ENCODE results near the gene FCF1.

The FCF1 gene

DNA sequence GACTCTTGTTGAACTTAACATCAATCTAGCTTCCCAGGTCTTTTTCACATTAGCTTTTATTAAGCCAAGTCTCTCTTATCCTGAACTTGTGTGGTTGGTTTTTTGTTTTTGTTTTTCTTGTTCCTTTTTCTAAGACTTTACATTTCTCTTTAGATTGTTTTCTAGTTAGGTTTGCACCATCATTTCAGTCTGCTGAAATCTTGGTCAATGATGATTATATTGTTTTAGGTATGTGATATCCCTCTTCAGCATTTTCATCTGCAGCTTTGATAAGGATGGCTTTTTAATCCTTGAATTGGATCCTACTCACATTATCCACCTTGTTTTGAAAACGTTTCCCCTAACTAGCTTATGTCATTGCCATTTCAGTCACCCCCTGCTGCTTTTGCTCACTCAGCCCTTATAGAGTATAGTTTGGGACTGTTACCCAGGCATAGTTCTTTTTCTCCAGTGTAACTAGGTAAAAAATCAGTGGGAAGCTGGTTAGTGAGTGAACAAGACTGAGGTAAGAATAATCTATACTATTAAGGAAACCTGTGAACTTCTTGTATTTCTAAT lies 72.2 kb downstream of the FCF1 start (continued):
- TF ChIP-seq, protein P1, sequence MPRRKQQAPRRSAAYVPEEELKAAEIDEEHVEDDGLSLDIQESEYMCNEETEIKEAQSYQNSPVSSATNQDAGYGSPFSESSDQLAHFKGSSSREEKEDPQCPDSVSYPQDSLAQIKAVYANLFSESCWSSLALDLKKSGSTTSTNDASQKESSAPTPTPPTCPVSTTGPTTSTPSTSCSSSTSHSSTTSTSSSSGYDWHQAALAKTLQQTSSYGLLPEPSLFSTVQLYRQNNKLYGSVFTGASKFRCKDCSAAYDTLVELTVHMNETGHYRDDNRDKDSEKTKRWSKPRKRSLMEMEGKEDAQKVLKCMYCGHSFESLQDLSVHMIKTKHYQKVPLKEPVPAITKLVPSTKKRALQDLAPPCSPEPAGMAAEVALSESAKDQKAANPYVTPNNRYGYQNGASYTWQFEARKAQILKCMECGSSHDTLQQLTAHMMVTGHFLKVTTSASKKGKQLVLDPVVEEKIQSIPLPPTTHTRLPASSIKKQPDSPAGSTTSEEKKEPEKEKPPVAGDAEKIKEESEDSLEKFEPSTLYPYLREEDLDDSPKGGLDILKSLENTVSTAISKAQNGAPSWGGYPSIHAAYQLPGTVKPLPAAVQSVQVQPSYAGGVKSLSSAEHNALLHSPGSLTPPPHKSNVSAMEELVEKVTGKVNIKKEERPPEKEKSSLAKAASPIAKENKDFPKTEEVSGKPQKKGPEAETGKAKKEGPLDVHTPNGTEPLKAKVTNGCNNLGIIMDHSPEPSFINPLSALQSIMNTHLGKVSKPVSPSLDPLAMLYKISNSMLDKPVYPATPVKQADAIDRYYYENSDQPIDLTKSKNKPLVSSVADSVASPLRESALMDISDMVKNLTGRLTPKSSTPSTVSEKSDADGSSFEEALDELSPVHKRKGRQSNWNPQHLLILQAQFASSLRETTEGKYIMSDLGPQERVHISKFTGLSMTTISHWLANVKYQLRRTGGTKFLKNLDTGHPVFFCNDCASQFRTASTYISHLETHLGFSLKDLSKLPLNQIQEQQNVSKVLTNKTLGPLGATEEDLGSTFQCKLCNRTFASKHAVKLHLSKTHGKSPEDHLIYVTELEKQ (tag by site-specific recombination; IDR thresholded peaks at IDR 0.05; ENCODE audit: borderline replicate concordance), result no peak
- peak; percentile 24; the same call in 1 of the 2 replicates for TF ChIP-seq ZNF366 (tag by site-specific recombination; conservative IDR thresholded peaks at IDR 0.05)
- peak; percentile 63 for TF ChIP-seq ZNF629 (tag by site-specific recombination; IDR thresholded peaks at IDR 0.05)
- no peak for TF ChIP-seq ZNF155 (tag by site-specific recombination; IDR thresholded peaks at IDR 0.05)
- TF ChIP-seq, protein P2, sequence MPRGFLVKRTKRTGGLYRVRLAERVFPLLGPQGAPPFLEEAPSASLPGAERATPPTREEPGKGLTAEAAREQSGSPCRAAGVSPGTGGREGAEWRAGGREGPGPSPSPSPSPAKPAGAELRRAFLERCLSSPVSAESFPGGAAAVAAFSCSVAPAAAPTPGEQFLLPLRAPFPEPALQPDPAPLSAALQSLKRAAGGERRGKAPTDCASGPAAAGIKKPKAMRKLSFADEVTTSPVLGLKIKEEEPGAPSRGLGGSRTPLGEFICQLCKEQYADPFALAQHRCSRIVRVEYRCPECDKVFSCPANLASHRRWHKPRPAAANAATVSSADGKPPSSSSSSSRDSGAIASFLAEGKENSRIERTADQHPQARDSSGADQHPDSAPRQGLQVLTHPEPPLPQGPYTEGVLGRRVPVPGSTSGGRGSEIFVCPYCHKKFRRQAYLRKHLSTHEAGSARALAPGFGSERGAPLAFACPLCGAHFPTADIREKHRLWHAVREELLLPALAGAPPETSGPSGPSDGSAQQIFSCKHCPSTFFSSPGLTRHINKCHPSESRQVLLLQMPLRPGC (tag by site-specific recombination; IDR thresholded peaks at IDR 0.05), result peak; percentile 69; the same call in 1 of the 2 replicates
- TF ChIP-seq, protein P3, sequence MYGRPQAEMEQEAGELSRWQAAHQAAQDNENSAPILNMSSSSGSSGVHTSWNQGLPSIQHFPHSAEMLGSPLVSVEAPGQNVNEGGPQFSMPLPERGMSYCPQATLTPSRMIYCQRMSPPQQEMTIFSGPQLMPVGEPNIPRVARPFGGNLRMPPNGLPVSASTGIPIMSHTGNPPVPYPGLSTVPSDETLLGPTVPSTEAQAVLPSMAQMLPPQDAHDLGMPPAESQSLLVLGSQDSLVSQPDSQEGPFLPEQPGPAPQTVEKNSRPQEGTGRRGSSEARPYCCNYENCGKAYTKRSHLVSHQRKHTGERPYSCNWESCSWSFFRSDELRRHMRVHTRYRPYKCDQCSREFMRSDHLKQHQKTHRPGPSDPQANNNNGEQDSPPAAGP (tag by site-specific recombination; IDR thresholded peaks at IDR 0.05), result no peak
- TF ChIP-seq, protein P4, sequence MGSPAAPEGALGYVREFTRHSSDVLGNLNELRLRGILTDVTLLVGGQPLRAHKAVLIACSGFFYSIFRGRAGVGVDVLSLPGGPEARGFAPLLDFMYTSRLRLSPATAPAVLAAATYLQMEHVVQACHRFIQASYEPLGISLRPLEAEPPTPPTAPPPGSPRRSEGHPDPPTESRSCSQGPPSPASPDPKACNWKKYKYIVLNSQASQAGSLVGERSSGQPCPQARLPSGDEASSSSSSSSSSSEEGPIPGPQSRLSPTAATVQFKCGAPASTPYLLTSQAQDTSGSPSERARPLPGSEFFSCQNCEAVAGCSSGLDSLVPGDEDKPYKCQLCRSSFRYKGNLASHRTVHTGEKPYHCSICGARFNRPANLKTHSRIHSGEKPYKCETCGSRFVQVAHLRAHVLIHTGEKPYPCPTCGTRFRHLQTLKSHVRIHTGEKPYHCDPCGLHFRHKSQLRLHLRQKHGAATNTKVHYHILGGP (tag by site-specific recombination; IDR thresholded peaks at IDR 0.05), result no peak
- TF ChIP-seq ZNF707 (tag by site-specific recombination; IDR thresholded peaks at IDR 0.05), result no peak
- TF ChIP-seq, protein P5, sequence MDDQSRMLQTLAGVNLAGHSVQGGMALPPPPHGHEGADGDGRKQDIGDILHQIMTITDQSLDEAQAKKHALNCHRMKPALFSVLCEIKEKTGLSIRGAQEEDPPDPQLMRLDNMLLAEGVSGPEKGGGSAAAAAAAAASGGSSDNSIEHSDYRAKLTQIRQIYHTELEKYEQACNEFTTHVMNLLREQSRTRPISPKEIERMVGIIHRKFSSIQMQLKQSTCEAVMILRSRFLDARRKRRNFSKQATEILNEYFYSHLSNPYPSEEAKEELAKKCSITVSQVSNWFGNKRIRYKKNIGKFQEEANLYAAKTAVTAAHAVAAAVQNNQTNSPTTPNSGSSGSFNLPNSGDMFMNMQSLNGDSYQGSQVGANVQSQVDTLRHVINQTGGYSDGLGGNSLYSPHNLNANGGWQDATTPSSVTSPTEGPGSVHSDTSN (CRISPR knock-in tag; IDR thresholded peaks at IDR 0.05), result no peak
- TF ChIP-seq OVOL3 (tag by site-specific recombination; IDR thresholded peaks at IDR 0.05), result peak; percentile 28; the same call in 1 of the 2 replicates
- no peak for TF ChIP-seq ZNF76 (tag by site-specific recombination; IDR thresholded peaks at IDR 0.05; ENCODE audit: borderline replicate concordance, low read depth)
- no peak for TF ChIP-seq ZNF16 (tag by site-specific recombination; IDR thresholded peaks at IDR 0.05; ENCODE audit: low read depth)
- TF ChIP-seq KLF16 (tag by site-specific recombination; IDR thresholded peaks at IDR 0.05), result no peak
- peak; percentile 54; the same call in 1 of the 2 replicates for TF ChIP-seq ZNF600 (tag by site-specific recombination; IDR thresholded peaks at IDR 0.05)
- no peak for TF ChIP-seq ZNF19 (tag by site-specific recombination; IDR thresholded peaks at IDR 0.05; ENCODE audit: low read depth)
- no peak for TF ChIP-seq ZNF112 (tag by site-specific recombination; IDR thresholded peaks at IDR 0.05)
- TF ChIP-seq ZEB2 (tag by site-specific recombination; IDR thresholded peaks at IDR 0.05), result peak; percentile 34; the same call in 1 of the 2 replicates
- TF ChIP-seq ZNF10 (tag by site-specific recombination; IDR thresholded peaks at IDR 0.05), result 0 out of 2 replicates have a peak, but pooled peaks have one; percentile 21
- TF ChIP-seq ZBTB8A (tag by site-specific recombination; IDR thresholded peaks at IDR 0.05), result no peak
- no peak for TF ChIP-seq ZNF274 (IDR thresholded peaks at IDR 0.05; ENCODE audit: low read length)
- TF ChIP-seq ZNF274 (tag by site-specific recombination; IDR thresholded peaks at IDR 0.05; ENCODE audit: borderline replicate concordance), result no peak
- TF ChIP-seq, protein P6, sequence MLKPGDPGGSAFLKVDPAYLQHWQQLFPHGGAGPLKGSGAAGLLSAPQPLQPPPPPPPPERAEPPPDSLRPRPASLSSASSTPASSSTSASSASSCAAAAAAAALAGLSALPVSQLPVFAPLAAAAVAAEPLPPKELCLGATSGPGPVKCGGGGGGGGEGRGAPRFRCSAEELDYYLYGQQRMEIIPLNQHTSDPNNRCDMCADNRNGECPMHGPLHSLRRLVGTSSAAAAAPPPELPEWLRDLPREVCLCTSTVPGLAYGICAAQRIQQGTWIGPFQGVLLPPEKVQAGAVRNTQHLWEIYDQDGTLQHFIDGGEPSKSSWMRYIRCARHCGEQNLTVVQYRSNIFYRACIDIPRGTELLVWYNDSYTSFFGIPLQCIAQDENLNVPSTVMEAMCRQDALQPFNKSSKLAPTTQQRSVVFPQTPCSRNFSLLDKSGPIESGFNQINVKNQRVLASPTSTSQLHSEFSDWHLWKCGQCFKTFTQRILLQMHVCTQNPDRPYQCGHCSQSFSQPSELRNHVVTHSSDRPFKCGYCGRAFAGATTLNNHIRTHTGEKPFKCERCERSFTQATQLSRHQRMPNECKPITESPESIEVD (tag by site-specific recombination; IDR thresholded peaks at IDR 0.05), result peak; percentile 34; the same call in 1 of the 2 replicates
- TF ChIP-seq SP7 (tag by site-specific recombination; IDR thresholded peaks at IDR 0.05), result no peak
- 0 out of 2 replicates have a peak, but pooled peaks have one; percentile 41 for TF ChIP-seq GLIS1 (tag by site-specific recombination; IDR thresholded peaks at IDR 0.05)
